MM.1S (cell line): ENCODE data around the gene LEMD2.

Experiments
- DNase-seq: peaks from one replicate; pipeline ENCODE4 v3.0.0-alpha.2; 2015
- H2AFZ ChIP-seq: fragments of 300-600 bp; sonication (generic); 2 replicates; pipeline ENCODE4 v1.6.0; 2016; ENCODE audit warnings: antibody characterized with exemption, low read length
- H3F3A ChIP-seq: fragments of 300-600 bp; sonication (generic); 2 replicates; pipeline ENCODE4 v1.6.1; 2016; ENCODE audit warnings: mild to moderate bottlenecking, antibody characterized with exemption, low read length, moderate library complexity, mixed read lengths; ENCODE audit not compliant: insufficient read depth
- H3K27ac ChIP-seq: fragments of 300-600 bp; sonication (generic); 2 replicates; pipeline ENCODE4 v1.5.1; 2016; ENCODE audit warnings: mild to moderate bottlenecking, low read length
- H3K27me3 ChIP-seq: fragments of 300-600 bp; sonication (generic); replicated peaks from 2 replicates; pipeline ENCODE4 v1.6.0; 2016; ENCODE audit warnings: low read length; ENCODE audit not compliant: insufficient read depth
- H3K36me3 ChIP-seq: fragments of 300-600 bp; sonication (generic); replicated peaks from 2 replicates; pipeline ENCODE4 v1.6.1; 2016; ENCODE audit warnings: mild to moderate bottlenecking, low read length, mixed read lengths; ENCODE audit not compliant: insufficient read depth
- H3K4me1 ChIP-seq: fragments of 300-600 bp; sonication (generic); 2 replicates; pipeline ENCODE4 v1.6.1; 2016; ENCODE audit warnings: low read length, mixed read lengths
- H3K4me2 ChIP-seq: fragments of 300-600 bp; sonication (generic); 2 replicates; pipeline ENCODE4 v1.6.0; 2016; ENCODE audit warnings: low read depth, low read length
- H3K4me3 ChIP-seq: fragments of 300-600 bp; sonication (generic); 2 replicates; pipeline ENCODE4 v1.5.1; 2016; ENCODE audit warnings: low read length, mixed read lengths
- H3K79me2 ChIP-seq: fragments of 300-600 bp; sonication (generic); 2 replicates; pipeline ENCODE4 v1.6.1; 2016; ENCODE audit warnings: mixed run types, low read length, mixed read lengths
- H3K9ac ChIP-seq: fragments of 300-600 bp; sonication (generic); 2 replicates; pipeline ENCODE4 v1.6.1; 2016; ENCODE audit warnings: low read length, mixed read lengths
- H3K9me2 ChIP-seq: fragments of 300-600 bp; sonication (generic); replicated peaks from 2 replicates; pipeline ENCODE4 v1.6.1; 2016; ENCODE audit warnings: mild to moderate bottlenecking, low read length, mixed read lengths; ENCODE audit not compliant: insufficient read depth
- H3K9me3 ChIP-seq: fragments of 300-600 bp; sonication (generic); replicated peaks from 2 replicates; pipeline ENCODE4 v1.6.1; 2016; ENCODE audit warnings: mild to moderate bottlenecking, low read length, mixed read lengths; ENCODE audit not compliant: insufficient read depth
- H4K20me1 ChIP-seq: fragments of 300-600 bp; sonication (generic); 2 replicates; pipeline ENCODE4 v1.6.1; 2016; ENCODE audit warnings: mild to moderate bottlenecking, low read length, moderate library complexity, mixed read lengths; ENCODE audit not compliant: insufficient read depth
- EZH2 ChIP-seq: fragments of 300-600 bp; sonication (generic); optimal IDR thresholded peaks from 2 replicates; pipeline ENCODE3; 2017; ENCODE audit warnings: low read depth, mild to moderate bottlenecking, antibody characterized with exemption, low read length, mixed read lengths
- EZH2phosphoT487 ChIP-seq: fragments of 300-600 bp; sonication (generic); IDR thresholded peaks from 2 replicates; pipeline ENCODE4 v1.6.1; 2018; ENCODE audit warnings: antibody characterized with exemption, low read length
- TF ChIP-seq, protein P1 (sequence below): fragments of 300-600 bp; sonication (generic); IDR thresholded peaks from 2 replicates; pipeline ENCODE4 v1.5.1; 2016; ENCODE audit warnings: antibody characterized with exemption, low read length, mixed read lengths

Gene LEMD2

GRCh38 chr6:33762713-33763112, 26.2 kb downstream of the LEMD2 start:
- Histone ChIP-seq H3K9me3 (no peaks in the 10 kb centered on the region), H3K36me3 (no peaks in the 10 kb centered on the region), H3K27me3 (peaks cover 43% of the 10 kb centered on the region), H3K27ac (no peak overlapping the region), H4K20me1 (no peaks in the 10 kb centered on the region), H3K4me3 (no peak overlapping the region), H3K9me2 (no peaks in the 10 kb centered on the region), H3K9ac (no peak overlapping the region), H3F3A (no peaks in the 10 kb centered on the region), H2AFZ (no peak overlapping the region), H3K4me1 (no peaks in the 10 kb centered on the region), H3K4me2 (no peak overlapping the region), H3K79me2 (no peaks in the 10 kb centered on the region)
- TF ChIP-seq EZH2 (no peak), EZH2phosphoT487 (no peak)
- TF ChIP-seq, protein P1, sequence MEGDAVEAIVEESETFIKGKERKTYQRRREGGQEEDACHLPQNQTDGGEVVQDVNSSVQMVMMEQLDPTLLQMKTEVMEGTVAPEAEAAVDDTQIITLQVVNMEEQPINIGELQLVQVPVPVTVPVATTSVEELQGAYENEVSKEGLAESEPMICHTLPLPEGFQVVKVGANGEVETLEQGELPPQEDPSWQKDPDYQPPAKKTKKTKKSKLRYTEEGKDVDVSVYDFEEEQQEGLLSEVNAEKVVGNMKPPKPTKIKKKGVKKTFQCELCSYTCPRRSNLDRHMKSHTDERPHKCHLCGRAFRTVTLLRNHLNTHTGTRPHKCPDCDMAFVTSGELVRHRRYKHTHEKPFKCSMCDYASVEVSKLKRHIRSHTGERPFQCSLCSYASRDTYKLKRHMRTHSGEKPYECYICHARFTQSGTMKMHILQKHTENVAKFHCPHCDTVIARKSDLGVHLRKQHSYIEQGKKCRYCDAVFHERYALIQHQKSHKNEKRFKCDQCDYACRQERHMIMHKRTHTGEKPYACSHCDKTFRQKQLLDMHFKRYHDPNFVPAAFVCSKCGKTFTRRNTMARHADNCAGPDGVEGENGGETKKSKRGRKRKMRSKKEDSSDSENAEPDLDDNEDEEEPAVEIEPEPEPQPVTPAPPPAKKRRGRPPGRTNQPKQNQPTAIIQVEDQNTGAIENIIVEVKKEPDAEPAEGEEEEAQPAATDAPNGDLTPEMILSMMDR = no peak
- DNase-seq = no peak

DNA sequence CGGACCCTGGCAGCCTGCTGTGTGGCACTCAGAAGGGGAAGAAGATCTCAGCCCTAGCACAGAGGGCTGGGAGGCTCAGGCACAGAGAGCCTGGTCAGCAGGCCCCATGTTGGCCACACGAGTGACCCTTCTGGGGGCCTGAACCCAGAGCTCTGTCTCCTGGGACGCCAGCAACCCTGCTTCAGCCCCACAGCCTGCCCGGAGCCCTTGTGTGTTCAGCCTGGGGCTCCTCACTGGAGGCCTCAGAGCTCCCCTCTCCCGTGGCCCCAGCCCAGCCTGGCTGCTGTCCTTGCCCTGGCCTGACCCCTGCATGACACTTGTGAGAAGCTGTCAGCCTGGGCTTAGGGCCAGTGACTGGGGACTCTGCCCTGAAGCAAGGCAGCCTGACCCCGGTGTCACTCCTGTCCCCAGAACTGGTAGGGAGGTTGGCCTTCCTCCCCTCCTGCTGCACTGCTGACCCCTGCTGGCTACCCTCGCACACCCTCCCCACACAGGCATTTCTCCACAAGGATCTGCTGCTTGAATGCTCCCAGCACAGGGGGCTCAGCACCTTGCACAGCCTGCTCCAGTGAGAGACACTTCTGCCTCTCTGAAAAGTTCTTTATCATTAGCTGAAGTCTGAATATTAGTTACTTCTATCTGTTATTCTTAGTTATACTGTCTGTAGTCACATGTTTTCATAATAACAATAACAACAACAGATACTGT, 26.9 kb downstream of the LEMD2 start:
- no peak overlapping the region for H3K27ac ChIP-seq
- H3K9me3 ChIP-seq = no peaks in the 10 kb centered on the region
- no peak for TF ChIP-seq EZH2phosphoT487
- TF ChIP-seq, protein P1 = peak; percentile 70
- H3K79me2 ChIP-seq = no peaks in the 10 kb centered on the region
- no peaks in the 10 kb centered on the region for H4K20me1 ChIP-seq
- H3K4me2 ChIP-seq = no peak overlapping the region
- no peak overlapping the region for H3K9ac ChIP-seq
- no peak overlapping the region for H3K4me3 ChIP-seq
- H3K4me1 ChIP-seq = no peaks in the 10 kb centered on the region
- H3F3A ChIP-seq = no peaks in the 10 kb centered on the region
- DNase-seq = peak; percentile 36
- H3K27me3 ChIP-seq = peaks cover 44% of the 10 kb centered on the region
- H2AFZ ChIP-seq = no peak overlapping the region
- H3K36me3 ChIP-seq = no peaks in the 10 kb centered on the region
- no peaks in the 10 kb centered on the region for H3K9me2 ChIP-seq

DNA sequence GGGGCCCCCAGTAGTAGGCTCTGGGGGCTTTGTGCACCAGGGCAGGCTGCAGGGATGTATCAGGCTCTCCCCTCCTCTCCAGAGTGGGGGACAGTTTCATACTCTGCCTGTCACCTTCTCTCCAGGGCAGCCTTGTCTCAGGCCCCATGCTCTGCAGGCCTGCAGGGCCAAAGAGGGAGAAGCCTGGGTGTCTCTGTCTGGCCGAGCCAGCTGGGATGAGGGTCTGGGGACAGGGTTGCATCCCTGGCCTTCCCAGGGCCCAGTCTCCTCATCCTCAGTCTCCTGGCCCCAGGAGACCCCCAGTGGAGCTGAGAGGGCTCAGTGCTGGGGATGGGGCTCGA, 27.4 kb downstream of the LEMD2 start:
- Histone ChIP-seq H2AFZ (no peak overlapping the region), H3K27ac (no peak overlapping the region), H3K79me2 (no peaks in the 10 kb centered on the region), H3K36me3 (no peaks in the 10 kb centered on the region), H3K9me2 (no peaks in the 10 kb centered on the region), H3K4me1 (no peaks in the 10 kb centered on the region), H3F3A (no peaks in the 10 kb centered on the region), H3K27me3 (peaks cover 40% of the 10 kb centered on the region), H3K9me3 (no peaks in the 10 kb centered on the region), H3K9ac (no peak overlapping the region), H3K4me2 (no peak overlapping the region), H4K20me1 (no peaks in the 10 kb centered on the region), H3K4me3 (no peak overlapping the region)
- no peak for DNase-seq
- TF ChIP-seq, protein P1 = no peak
- TF ChIP-seq EZH2 (no peak), EZH2phosphoT487 (no peak)
